Measurements from ENCODE around the gene DNAI2. TPM values are rescaled to one million over a fixed set of nuclear protein-coding genes. Genes with fewer than 3 reads are reported as not detected.

DNAI2 gene
- total RNA-seq, 1 experiment from 2014 or later: not detected

DNA sequence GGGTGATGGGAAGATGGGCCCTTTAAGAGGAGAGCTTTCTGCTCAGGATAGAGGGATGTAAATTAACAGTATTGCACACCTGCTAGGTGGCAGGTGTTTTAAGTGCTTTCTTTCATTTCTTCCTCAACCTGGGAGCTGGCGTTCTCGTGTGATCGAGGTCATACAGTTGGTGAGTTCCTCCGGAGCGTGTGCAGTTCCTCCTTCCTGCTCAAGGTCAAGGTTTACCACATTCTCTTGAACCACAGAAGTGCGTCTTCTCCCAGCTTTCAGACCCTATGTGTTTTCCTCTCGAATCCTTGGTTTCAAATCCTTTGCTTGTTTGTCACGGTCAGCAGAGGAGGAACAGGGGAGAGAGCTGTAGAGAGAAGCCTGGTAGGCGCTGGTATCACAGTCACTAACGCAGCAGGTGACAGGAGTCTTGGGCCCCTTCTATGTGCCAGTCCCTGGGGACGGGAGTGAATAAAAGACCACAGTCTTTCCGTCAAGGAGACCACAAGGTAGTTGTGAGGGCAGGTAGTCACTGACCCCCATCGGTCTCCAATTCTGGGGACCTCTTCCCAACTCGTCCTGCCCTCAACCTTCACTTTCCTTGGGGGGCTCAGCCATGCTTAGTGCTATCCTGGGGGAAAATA, 791 bp downstream of the DNAI2 start:
- no peaks in the 10 kb centered on the region for H3K4me1 ChIP-seq (ENCODE audit: control insufficient read depth in 1 of 2, insufficient read depth in 2 of 2, low read length in 2 of 2)
- no peaks in the 10 kb centered on the region for H3K9me3 ChIP-seq (ENCODE audit: control insufficient read depth in 1 of 2, insufficient read depth in 1 of 2, low read depth in 1 of 2, low read length in 2 of 2)
- RAD21 ChIA-PET (ENCODE audit: low non-redundant PET in 1 of 2, low total read pairs in 2 of 2, uncharacterized antibody in 2 of 2, unreplicated experiment in 2 of 2): no interaction called here
- no TSS peak for BruUV-seq (replicated peaks)
- POLR2A ChIA-PET: no interaction called here
- TF ChIP-seq EGR1 (IDR thresholded peaks at IDR 0.05; ENCODE audit: low read depth) (no peak), JUND (IDR thresholded peaks at IDR 0.05) (no peak), CTCF (IDR thresholded peaks at IDR 0.05 in 2 of 3, conservative IDR thresholded peaks at IDR 0.05 in 1 of 3; ENCODE audit: borderline replicate concordance in 1 of 3, insufficient read depth in 1 of 3, low read depth in 2 of 3, low read length in 2 of 3) (no peak), EZH2 (IDR thresholded peaks at IDR 0.05) (no peak), ELF1 (IDR thresholded peaks at IDR 0.05; ENCODE audit: borderline replicate concordance, low read depth) (no peak), ZFX (IDR thresholded peaks at IDR 0.05) (no peak), ZNF274 (IDR thresholded peaks at IDR 0.05; ENCODE audit: low read depth, low read length) (no peak), YY1 (IDR thresholded peaks at IDR 0.05; ENCODE audit: extremely low read depth, insufficient replicate concordance, low read depth, low read length) (no peak), SP1 (IDR thresholded peaks at IDR 0.05; ENCODE audit: low read depth) (no peak), POLR2AphosphoS5 (IDR thresholded peaks at IDR 0.05; ENCODE audit: low read depth, low read length) (no peak), EZH2phosphoT487 (IDR thresholded peaks at IDR 0.05; ENCODE audit: borderline replicate concordance) (no peak), MAX (IDR thresholded peaks at IDR 0.05) (no peak), RAD21 (IDR thresholded peaks at IDR 0.05; ENCODE audit: low read depth) (no peak), CBX3 (IDR thresholded peaks at IDR 0.05; ENCODE audit: low read depth) (no peak)
- TF ChIP-seq, protein P1, sequence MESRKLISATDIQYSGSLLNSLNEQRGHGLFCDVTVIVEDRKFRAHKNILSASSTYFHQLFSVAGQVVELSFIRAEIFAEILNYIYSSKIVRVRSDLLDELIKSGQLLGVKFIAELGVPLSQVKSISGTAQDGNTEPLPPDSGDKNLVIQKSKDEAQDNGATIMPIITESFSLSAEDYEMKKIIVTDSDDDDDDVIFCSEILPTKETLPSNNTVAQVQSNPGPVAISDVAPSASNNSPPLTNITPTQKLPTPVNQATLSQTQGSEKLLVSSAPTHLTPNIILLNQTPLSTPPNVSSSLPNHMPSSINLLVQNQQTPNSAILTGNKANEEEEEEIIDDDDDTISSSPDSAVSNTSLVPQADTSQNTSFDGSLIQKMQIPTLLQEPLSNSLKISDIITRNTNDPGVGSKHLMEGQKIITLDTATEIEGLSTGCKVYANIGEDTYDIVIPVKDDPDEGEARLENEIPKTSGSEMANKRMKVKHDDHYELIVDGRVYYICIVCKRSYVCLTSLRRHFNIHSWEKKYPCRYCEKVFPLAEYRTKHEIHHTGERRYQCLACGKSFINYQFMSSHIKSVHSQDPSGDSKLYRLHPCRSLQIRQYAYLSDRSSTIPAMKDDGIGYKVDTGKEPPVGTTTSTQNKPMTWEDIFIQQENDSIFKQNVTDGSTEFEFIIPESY (IDR thresholded peaks at IDR 0.05; ENCODE audit: extremely low read depth, insufficient replicate concordance, low read length): no peak
- TF ChIP-seq, protein P2, sequence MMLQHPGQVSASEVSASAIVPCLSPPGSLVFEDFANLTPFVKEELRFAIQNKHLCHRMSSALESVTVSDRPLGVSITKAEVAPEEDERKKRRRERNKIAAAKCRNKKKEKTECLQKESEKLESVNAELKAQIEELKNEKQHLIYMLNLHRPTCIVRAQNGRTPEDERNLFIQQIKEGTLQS (IDR thresholded peaks at IDR 0.05): no peak
- TF ChIP-seq, protein P3, sequence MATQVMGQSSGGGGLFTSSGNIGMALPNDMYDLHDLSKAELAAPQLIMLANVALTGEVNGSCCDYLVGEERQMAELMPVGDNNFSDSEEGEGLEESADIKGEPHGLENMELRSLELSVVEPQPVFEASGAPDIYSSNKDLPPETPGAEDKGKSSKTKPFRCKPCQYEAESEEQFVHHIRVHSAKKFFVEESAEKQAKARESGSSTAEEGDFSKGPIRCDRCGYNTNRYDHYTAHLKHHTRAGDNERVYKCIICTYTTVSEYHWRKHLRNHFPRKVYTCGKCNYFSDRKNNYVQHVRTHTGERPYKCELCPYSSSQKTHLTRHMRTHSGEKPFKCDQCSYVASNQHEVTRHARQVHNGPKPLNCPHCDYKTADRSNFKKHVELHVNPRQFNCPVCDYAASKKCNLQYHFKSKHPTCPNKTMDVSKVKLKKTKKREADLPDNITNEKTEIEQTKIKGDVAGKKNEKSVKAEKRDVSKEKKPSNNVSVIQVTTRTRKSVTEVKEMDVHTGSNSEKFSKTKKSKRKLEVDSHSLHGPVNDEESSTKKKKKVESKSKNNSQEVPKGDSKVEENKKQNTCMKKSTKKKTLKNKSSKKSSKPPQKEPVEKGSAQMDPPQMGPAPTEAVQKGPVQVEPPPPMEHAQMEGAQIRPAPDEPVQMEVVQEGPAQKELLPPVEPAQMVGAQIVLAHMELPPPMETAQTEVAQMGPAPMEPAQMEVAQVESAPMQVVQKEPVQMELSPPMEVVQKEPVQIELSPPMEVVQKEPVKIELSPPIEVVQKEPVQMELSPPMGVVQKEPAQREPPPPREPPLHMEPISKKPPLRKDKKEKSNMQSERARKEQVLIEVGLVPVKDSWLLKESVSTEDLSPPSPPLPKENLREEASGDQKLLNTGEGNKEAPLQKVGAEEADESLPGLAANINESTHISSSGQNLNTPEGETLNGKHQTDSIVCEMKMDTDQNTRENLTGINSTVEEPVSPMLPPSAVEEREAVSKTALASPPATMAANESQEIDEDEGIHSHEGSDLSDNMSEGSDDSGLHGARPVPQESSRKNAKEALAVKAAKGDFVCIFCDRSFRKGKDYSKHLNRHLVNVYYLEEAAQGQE (IDR thresholded peaks at IDR 0.05; ENCODE audit: low read depth): no peak
- H3K36me3 ChIP-seq (ENCODE audit: control insufficient read depth in 1 of 2, insufficient read depth in 2 of 2, low read length in 2 of 2): no peaks in the 10 kb centered on the region
- H3K9ac ChIP-seq (ENCODE audit: low read length): no peak overlapping the region
- DNase-seq (ENCODE audit: low read depth, low spot score): no peak
- no peak for ATAC-seq
- no peaks in the 10 kb centered on the region for H4K20me1 ChIP-seq (ENCODE audit: insufficient read depth)
- H2AFZ ChIP-seq (ENCODE audit: low read depth, low read length, poor library complexity, severe bottlenecking): no peak overlapping the region
- CTCF ChIA-PET: no interaction called here
- no peak overlapping the region for H3K27ac ChIP-seq (ENCODE audit: low read depth, low read length)
- no peaks in the 10 kb centered on the region for H3K9me2 ChIP-seq (ENCODE audit: insufficient read depth)
- H3K4me2 ChIP-seq (ENCODE audit: low read length): no peak overlapping the region
- intact Hi-C loops (cut with micrococcal nuclease): no loop called here
- H3K27me3 ChIP-seq (ENCODE audit: insufficient read depth, low read length): 0 out of 2 replicates have a peak, but pooled peaks cover 3% of the 10 kb centered on the region
- H3K4me3 ChIP-seq (replicated peaks in 1 of 2; ENCODE audit: low read depth in 1 of 2, low read length in 2 of 2): no peak overlapping the region
- no peaks in the 10 kb centered on the region for H3K79me2 ChIP-seq (ENCODE audit: insufficient read depth, low read length)

Data from HCT116 (cell line).